Right atrium auricular region (tissue), 2 donors: ENCODE measurements around the gene SCAND1. TPM values are rescaled to one million over a fixed set of nuclear protein-coding genes. Genes with fewer than 3 reads are reported as not detected.

ENCODE experiments used
- DNase-seq: peaks from one replicate; pipeline ENCODE4 v3.0.0-alpha.2; 2019; ENCODE audit warnings: low spot score
- H3K27ac ChIP-seq, 2 donors: fragments of 200-600 bp; sonication (generic); 1 replicate in 1 of 2; 2 replicates in 1 of 2; pipeline ENCODE4 v1.5.1; 2016 to 2019
- H3K27me3 ChIP-seq, 2 donors: fragments of 200-600 bp; sonication (generic); one replicate each; pipeline versions ENCODE4 v1.5.1 to v1.6.0; 2017 to 2019
- H3K36me3 ChIP-seq: fragments of 200-600 bp; sonication (generic); one replicate; pipeline ENCODE4 v1.5.1; 2016
- H3K4me1 ChIP-seq, 2 donors: fragments of 200-600 bp; sonication (generic); one replicate each; pipeline versions ENCODE4 v1.5.1 to v1.6.0; 2017 to 2019
- H3K4me3 ChIP-seq, 2 donors: fragments of 200-600 bp; sonication (generic); 1 replicate in 1 of 2; 2 replicates in 1 of 2; pipeline ENCODE4 v1.5.1; 2017 to 2019; ENCODE audit warnings: mild to moderate bottlenecking in 1 of 2, moderate library complexity in 1 of 2
- H3K9me3 ChIP-seq, 2 donors: fragments of 200-600 bp; sonication (generic); one replicate each; pipeline ENCODE4 v1.5.1; 2019
- total RNA-seq, 2 donors: library from RNA; depleted of rRNA; stranded (reverse); fragments of >200 nt; gene quantifications; one replicate each; pipeline ENCODE4 v1.1.0, GENCODE V29; 2016
- TF ChIP-seq, protein P1 (sequence below), 2 donors: fragments of 200-600 bp; sonication (generic); IDR thresholded peaks; one replicate each; pipeline ENCODE4 v1.5.1; 2019; ENCODE audit warnings: antibody characterized with exemption in 2 of 2

Gene SCAND1
- total RNA-seq, 2 donors from 2014 or later: 64.0 to 91.2 TPM

DNA sequence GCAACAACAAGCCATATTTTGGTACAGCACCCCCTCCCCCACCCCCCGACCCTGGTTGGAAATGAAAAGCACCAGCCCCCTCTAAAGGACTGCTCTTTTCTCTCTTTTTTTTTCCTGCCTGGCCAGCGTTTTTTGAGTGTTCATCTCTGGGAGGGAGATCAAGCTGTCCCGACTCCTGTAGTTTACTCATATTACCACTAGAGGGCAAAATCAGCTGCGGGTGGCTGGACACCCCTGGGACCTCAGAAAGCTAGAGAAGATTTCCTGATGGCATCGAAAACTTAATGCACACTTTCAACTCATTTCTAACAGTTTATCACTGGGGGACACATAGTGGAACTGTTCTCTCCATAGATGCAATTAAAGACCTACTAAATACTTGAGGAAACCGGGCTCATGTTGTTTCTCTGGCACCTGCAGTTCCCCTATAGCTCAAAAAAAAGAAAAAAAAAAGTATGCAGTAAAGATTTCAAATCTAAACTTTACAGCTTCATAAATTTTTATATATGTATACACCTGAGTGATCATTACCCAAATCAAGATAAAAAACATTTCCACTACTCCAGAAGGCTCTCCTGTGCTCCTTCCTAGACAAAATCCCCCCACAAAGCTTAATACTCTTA is 38.5 kb upstream of the SCAND1 start:
- Histone ChIP-seq H3K4me3 (no peak overlapping the region), H3K4me1 (no peaks in the 10 kb centered on the region), H3K27me3 (no peaks in the 10 kb centered on the region), H3K9me3 (no peaks in the 10 kb centered on the region), H3K27ac (no peak overlapping the region), H3K36me3 (no peaks in the 10 kb centered on the region)
- no peak for DNase-seq
- TF ChIP-seq, protein P1, sequence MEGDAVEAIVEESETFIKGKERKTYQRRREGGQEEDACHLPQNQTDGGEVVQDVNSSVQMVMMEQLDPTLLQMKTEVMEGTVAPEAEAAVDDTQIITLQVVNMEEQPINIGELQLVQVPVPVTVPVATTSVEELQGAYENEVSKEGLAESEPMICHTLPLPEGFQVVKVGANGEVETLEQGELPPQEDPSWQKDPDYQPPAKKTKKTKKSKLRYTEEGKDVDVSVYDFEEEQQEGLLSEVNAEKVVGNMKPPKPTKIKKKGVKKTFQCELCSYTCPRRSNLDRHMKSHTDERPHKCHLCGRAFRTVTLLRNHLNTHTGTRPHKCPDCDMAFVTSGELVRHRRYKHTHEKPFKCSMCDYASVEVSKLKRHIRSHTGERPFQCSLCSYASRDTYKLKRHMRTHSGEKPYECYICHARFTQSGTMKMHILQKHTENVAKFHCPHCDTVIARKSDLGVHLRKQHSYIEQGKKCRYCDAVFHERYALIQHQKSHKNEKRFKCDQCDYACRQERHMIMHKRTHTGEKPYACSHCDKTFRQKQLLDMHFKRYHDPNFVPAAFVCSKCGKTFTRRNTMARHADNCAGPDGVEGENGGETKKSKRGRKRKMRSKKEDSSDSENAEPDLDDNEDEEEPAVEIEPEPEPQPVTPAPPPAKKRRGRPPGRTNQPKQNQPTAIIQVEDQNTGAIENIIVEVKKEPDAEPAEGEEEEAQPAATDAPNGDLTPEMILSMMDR (IDR thresholded peaks at IDR 0.05): peak; percentile 78 to 88

DNA sequence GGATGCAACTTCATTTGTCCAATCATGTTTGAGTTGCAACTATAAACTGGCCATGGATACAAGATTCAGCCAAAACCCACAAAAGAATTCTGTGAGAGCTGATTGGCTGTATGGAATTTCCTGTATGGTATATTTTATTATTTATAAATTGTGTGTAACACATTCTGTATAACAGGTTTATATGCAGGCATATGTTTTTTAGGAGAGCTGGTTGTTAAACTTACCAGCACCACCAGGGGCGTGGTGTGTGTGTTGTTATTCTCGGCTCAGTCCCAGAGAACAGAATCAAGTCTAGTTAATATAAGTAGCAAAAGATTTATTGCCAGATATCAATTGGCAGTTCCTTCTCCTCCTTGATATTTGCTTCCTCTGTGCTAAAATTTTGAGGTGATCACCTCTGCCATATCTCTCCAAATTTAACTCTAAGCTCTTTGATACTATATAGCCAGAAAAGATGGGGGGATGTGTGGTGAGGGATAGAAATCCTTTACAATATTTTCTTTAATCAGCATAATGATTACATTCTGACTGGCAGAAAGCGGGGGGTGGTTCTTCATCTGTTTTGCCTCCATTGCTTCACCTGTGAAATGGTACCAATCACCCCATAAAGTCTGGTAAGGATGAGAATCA is 37.0 kb upstream of the SCAND1 start:
- Histone ChIP-seq H3K4me3 (no peak overlapping the region), H3K36me3 (no peaks in the 10 kb centered on the region), H3K4me1 (no peaks in the 10 kb centered on the region), H3K9me3 (no peaks in the 10 kb centered on the region), H3K27ac (no peak overlapping the region), H3K27me3 (no peaks in the 10 kb centered on the region)
- DNase-seq: no peak
- TF ChIP-seq, protein P1 (IDR thresholded peaks at IDR 0.05): peak in 1 of 2 donors; percentile 53

DNA sequence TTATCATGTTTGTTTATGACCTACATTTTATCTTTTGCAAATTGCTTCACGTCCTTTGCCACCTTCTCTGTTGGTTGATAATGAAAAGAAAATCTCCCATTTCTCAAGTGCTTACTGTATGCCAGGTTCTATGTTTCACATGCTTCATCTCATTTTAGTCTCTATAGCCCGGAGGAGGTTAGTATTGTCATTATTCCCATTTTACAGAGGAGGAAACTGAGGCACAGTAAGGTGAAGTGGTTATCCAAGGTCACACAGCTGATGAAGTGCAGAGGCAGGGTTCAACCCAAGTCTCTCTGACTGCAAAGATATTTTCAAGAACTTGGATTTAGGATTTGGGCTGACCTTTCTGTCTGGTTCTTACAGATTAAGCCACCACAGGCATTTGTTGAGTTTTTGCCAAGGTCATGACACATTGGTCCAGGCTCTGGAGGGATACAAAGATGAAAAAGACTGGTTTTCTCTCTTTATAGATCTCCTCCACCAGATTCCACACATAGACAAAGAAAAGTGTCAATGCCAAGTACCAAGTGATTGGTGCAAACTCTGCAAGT is 34.7 kb upstream of the SCAND1 start:
- H3K4me1 ChIP-seq: no peaks in the 10 kb centered on the region
- H3K27ac ChIP-seq: no peak overlapping the region
- no peaks in the 10 kb centered on the region for H3K36me3 ChIP-seq
- H3K27me3 ChIP-seq: no peaks in the 10 kb centered on the region
- TF ChIP-seq, protein P1 (IDR thresholded peaks at IDR 0.05): no peak
- no peak for DNase-seq
- H3K9me3 ChIP-seq: no peaks in the 10 kb centered on the region
- H3K4me3 ChIP-seq: no peak overlapping the region

DNA sequence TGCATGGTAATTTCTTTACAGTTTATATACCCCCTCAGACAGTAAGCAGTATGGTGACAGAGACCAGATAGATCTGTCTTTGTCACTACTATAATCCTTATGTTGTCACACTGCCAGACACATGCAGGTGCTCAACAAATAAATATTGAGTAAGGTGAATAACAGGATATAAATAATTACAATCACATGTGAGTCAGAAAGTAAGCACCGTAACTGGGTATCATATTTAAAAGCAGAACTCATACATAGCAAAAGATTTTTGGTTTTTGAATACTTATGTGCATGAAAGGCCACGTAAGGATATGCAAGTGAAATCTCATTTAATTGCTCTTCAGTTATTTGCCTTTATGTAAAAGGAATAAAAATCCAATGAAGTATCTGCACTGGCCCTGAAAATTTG is 31.5 kb upstream of the SCAND1 start:
- Histone ChIP-seq H3K36me3 (no peaks in the 10 kb centered on the region), H3K27ac (no peak overlapping the region), H3K4me3 (no peak overlapping the region), H3K9me3 (no peaks in the 10 kb centered on the region), H3K27me3 (no peaks in the 10 kb centered on the region), H3K4me1 (no peaks in the 10 kb centered on the region)
- TF ChIP-seq, protein P1 (IDR thresholded peaks at IDR 0.05): no peak
- no peak for DNase-seq

DNA sequence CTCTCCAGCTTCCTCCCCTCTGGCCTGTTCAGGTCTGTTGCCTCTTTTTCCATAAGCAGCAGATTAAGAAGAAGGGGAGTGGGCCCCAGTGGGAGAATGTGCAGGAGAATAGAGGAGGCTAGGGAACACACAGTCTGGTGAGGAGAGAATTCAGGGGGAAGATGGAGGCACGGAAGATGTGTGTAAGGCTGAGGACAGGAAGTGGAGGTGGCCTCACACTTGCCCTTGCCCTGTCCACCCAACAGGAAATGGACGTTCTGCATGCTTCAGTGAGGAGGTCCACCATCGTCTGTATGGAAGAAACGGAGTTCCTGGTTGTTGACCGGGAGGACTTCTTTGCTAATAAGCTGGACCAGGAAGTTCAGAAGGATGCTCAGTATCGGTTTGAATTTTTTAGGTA is 30.1 kb upstream of the SCAND1 start:
- no peaks in the 10 kb centered on the region for H3K9me3 ChIP-seq
- H3K4me3 ChIP-seq: no peak overlapping the region
- H3K4me1 ChIP-seq: no peaks in the 10 kb centered on the region
- TF ChIP-seq, protein P1 (IDR thresholded peaks at IDR 0.05): no peak
- no peak overlapping the region for H3K27ac ChIP-seq
- H3K36me3 ChIP-seq: no peaks in the 10 kb centered on the region
- no peak for DNase-seq
- no peaks in the 10 kb centered on the region for H3K27me3 ChIP-seq
